T-helper 17 cell (primary cell): ENCODE data around the gene MAN1C1. TPM values are rescaled to one million over a fixed set of nuclear protein-coding genes. Genes with fewer than 3 reads are reported as not detected.

Experiments
- ATAC-seq: fragments of 150-1000 bp; cut with Tn5 transposase; 2 replicates; pipeline ENCODE4 v1.10.0; 2021; ENCODE audit warnings: mild to moderate bottlenecking, moderate library complexity
- DNase-seq, 3 donors: peaks; one replicate each; pipeline versions ENCODE4 v3.0.0 to v3.0.0-alpha.2; 2020 to 2021
- H3K9me3 ChIP-seq: one replicate; pipeline ENCODE4 v1.7.0; 2013; ENCODE audit warnings: low read length, mild to moderate bottlenecking; ENCODE audit not compliant: control insufficient read depth, poor library complexity, severe bottlenecking
- H3K27ac Mint-ChIP-seq: one replicate; pipeline ENCODE4 v1.8.0; 2022; ENCODE audit warnings: mild to moderate bottlenecking, moderate library complexity, mixed read lengths
- H3K27me3 Mint-ChIP-seq: one replicate; pipeline ENCODE4 v1.8.0; 2022; ENCODE audit warnings: mixed read lengths
- H3K36me3 Mint-ChIP-seq: one replicate; pipeline ENCODE4 v1.8.0; 2022; ENCODE audit warnings: low read depth, mixed read lengths
- H3K4me1 Mint-ChIP-seq: one replicate; pipeline ENCODE4 v1.8.0; 2022; ENCODE audit warnings: mild to moderate bottlenecking, mixed read lengths
- H3K4me3 Mint-ChIP-seq: one replicate; pipeline ENCODE4 v1.8.0; 2022; ENCODE audit warnings: mild to moderate bottlenecking, moderate library complexity, mixed read lengths
- total RNA-seq, 4 donors: library from RNA in 2 of 4; stranded (reverse) in 2 of 4; gene quantifications; one replicate each; pipeline ENCODE4 v1.2.3 and lab custom pipeline; 2022 to 2026

Gene MAN1C1
- total RNA-seq, 2 donors from 2014 or later, result 16.9 to 27.3 TPM

DNA sequence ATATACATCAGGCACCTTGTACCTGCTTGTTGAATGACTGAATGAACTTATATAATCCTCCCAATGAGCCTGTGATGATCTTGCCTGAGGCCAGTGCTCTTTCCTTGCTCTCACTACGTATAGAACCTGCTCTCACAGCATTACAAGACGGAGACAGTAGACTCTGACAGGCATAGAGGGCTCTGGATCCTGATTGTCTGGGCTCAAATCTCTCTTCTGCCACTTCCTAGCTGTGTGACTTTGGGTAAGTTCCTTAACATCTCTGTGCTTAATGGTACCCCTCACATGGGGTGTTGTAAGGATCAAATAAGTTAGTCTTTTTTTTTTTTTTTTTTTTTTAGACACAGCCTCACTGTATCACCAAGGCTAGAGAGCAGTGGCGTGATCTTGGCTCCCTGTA lies 4.2 kb upstream of the MAN1C1 start:
- ATAC-seq, result no peak
- Mint-ChIP-seq H3K36me3 (no peaks in the 10 kb centered on the region), H3K4me1 (peaks cover 24% of the 10 kb centered on the region), H3K4me3 (no peak overlapping the region), H3K27me3 (peaks cover 7% of the 10 kb centered on the region), H3K27ac (peak overlapping the region; percentile 16)
- no peaks in the 10 kb centered on the region for H3K9me3 ChIP-seq
- no peak for DNase-seq

DNA sequence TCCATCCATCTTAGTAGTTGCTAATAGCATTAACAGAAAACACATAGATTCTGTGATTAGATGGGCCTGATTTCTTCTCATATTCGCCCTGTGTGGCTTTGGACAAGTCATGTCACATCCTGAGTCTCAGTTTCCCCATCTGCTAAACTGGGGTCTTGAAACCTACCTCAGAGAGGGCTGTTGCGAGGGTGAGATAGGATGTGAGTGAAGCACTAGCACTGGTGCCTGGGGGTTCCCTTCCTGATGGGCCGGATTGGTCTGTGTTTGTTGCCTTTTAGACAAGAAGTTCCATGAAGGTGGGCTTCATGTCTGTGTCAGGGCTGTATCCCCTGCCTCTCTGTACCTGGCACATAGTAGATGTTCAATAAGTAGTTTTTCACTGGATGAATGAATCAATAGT lies 3.5 kb upstream of the MAN1C1 start:
- no peaks in the 10 kb centered on the region for H3K9me3 ChIP-seq
- Mint-ChIP-seq H3K27me3 (peaks cover 6% of the 10 kb centered on the region), H3K27ac (no peak overlapping the region), H3K4me3 (no peak overlapping the region), H3K4me1 (peaks cover 24% of the 10 kb centered on the region), H3K36me3 (no peaks in the 10 kb centered on the region)
- ATAC-seq, result no peak
- DNase-seq, result no peak

DNA sequence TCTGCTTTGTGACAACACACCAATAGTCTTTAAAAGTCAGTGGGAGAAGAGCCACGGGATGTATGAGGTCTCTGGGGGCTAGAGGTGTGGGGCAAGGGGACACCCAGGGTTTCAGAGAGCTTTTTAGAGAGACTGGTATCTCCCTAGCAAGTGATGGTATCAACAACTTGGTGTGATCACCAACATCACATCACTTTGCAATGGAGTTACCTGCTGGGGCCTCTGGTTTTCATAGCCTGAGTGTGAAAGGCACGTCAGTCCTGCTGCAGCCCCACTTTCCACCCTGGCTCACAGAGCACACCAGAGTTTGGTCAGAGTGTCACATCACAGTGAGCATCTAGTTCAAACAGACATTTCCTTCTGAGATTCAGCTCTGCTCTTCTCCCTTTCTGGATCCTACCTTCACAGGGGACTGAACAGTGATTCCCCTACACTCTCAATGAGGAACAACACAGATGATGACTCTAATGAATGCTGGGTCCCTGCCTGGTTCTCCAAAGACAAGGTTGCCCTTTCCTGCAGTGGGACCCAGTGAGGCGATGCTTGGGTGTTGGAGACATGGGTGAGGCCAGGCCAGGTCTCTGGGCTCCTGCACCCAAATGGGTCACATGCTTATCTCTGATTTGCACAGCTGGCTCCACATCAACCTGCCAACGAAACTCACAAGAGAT lies 2.0 kb upstream of the MAN1C1 start:
- Mint-ChIP-seq H3K36me3 (peaks cover 2% of the 10 kb centered on the region), H3K27me3 (peaks cover 6% of the 10 kb centered on the region), H3K4me3 (no peak overlapping the region), H3K27ac (peak overlapping the region; percentile 51), H3K4me1 (peaks cover 36% of the 10 kb centered on the region)
- H3K9me3 ChIP-seq, result no peaks in the 10 kb centered on the region
- ATAC-seq, result no peak
- DNase-seq, result no peak

DNA sequence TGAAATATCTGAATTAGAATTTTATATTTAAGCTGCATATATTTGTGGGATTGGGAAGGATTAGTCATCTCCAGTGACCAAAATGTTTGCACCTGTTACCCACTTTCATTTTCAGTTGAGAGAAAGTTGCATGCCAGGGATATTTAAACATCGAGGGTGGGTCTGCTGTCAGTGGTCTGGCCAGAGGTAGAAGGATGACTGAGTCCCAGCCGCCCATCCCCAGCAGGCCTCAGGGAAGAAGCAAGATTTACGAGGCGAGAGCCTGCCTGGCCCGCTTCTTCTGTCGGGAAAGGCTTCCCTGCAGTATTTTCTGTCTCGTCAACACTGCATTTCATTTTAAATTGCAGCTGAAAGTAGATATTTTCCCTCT lies 1.4 kb upstream of the MAN1C1 start:
- peaks cover 2% of the 10 kb centered on the region for H3K36me3 Mint-ChIP-seq
- DNase-seq (no peak), ATAC-seq (no peak)
- H3K27ac Mint-ChIP-seq, result peak overlapping the region; percentile 51
- peaks cover 41% of the 10 kb centered on the region for H3K4me1 Mint-ChIP-seq
- peaks cover 6% of the 10 kb centered on the region for H3K27me3 Mint-ChIP-seq
- peak overlapping the region; percentile 81 for H3K4me3 Mint-ChIP-seq
- H3K9me3 ChIP-seq, result no peaks in the 10 kb centered on the region

DNA sequence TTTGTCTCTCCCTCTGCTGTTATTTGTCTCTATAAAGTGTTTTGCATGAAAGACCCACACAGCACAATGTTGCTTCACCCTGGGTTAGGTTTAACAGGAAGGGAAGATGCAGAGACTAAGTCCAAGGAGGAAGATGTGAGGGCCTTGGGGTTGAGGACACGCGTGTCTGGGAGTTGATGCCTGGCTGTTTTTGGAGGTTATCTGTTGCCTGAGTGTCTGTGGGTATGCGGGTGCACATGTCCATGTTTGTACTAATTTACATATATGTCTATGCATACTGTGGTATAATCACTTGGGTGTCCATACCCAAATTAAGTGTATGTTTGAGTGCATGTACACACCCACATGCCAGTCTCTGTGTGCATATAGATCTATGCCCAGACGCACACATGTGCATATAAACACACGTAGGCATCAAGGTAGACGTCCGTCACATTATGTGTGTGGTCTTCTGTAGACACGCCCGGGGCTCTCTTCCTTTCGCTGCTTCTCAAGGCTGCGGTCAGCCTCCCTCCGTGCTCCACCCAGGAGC lies 962 bp upstream of the MAN1C1 start:
- ATAC-seq, result peak; percentile 0
- peaks cover 44% of the 10 kb centered on the region for H3K4me1 Mint-ChIP-seq
- H3K4me3 Mint-ChIP-seq, result peak overlapping the region; percentile 81
- H3K36me3 Mint-ChIP-seq, result peaks cover 2% of the 10 kb centered on the region
- no peak for DNase-seq
- peak overlapping the region; percentile 51 for H3K27ac Mint-ChIP-seq
- H3K27me3 Mint-ChIP-seq, result peaks cover 6% of the 10 kb centered on the region
- H3K9me3 ChIP-seq, result no peaks in the 10 kb centered on the region

DNA sequence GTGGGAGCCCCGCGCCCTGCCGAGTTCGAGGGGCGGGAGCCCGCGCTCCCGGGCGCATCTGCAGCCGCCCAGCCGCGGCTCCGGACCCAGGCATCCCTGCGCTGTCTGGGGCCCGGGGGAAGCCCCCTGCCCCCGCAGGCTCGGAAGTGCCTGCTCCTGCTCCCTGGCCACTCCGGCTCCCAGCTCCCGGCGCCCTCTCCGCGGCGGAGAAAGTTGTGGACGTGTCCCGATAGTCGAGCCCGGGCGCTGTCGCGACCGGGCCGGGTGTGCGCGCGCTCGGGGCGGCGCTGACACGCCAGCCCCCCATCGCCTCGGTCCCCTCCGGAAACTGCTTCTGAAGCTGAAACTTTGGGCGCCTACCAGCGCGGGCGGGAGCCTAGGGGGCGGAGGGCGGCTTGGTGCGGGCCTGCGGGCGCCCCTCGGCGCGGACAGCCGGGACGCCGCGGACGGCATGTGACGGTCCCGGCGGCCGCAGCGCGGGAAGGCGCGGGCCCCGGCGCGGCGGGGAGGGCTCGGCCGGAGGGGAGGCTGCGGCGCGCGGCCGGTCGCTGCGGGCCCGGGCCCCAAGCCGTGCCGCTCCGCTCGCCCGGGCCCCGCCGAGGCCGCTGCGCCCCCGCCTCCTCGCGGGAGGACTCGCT lies 515 bp downstream of the MAN1C1 start:
- ATAC-seq (no peak), DNase-seq (peak in 1 of 3 donors; percentile 22)
- Mint-ChIP-seq H3K4me3 (peak overlapping the region; percentile 96), H3K27me3 (peaks cover 3% of the 10 kb centered on the region), H3K27ac (no peak overlapping the region), H3K4me1 (peaks cover 48% of the 10 kb centered on the region), H3K36me3 (peaks cover 2% of the 10 kb centered on the region)
- H3K9me3 ChIP-seq, result no peaks in the 10 kb centered on the region

DNA sequence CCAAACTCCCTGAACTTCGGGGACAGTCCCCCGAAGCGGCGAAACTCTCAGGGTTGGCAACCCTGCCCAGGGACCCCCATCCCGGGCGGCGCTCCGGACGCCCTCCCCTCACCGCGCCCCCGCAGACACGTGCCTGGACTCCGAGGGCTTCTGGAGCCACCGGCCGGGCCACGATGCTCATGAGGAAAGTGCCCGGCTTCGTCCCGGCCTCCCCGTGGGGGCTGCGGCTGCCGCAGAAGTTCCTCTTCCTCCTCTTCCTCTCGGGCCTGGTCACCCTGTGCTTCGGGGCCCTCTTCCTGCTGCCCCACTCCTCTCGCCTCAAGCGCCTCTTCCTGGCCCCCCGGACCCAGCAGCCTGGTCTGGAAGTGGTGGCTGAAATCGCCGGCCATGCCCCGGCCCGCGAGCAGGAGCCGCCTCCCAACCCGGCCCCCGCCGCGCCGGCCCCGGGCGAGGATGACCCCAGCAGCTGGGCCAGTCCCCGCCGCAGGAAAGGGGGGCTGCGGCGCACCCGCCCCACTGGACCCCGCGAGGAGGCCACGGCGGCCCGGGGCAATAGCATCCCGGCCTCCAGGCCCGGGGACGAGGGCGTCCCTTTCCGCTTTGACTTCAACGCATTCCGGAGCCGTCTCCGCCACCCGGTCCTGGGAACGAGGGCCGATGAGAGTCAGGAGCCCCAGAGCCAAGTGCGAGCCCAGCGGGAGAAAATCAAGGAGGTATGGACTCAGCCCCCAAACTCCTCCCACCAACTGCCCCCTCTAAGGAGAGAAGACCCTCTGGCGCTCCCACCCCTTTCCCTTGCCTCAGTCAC lies 1.2 kb downstream of the MAN1C1 start:
- peaks cover 2% of the 10 kb centered on the region for H3K36me3 Mint-ChIP-seq
- no peaks in the 10 kb centered on the region for H3K9me3 ChIP-seq
- no peak for DNase-seq
- no peak for ATAC-seq
- H3K4me1 Mint-ChIP-seq, result peaks cover 53% of the 10 kb centered on the region
- peak overlapping the region; percentile 96 for H3K4me3 Mint-ChIP-seq
- no peaks in the 10 kb centered on the region for H3K27me3 Mint-ChIP-seq
- peak overlapping the region; percentile 95 for H3K27ac Mint-ChIP-seq

DNA sequence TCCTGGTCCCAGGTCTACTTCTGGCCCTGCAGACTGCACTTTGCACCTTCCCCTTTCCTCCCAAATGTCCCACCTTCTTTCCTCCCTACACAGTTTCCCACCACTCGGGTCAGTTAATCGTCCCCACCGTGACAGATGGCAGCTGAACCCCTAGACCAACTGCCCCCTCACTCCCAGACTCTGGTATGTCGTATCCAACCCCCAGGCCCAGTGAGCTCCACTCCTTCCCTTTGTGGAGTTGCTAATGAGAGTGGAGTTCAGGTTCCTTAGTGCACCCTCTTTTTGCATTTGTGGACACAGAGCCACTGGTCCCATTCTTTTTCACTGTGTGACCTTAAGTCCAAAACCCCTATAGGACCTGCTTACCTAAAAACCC lies 1.8 kb downstream of the MAN1C1 start:
- peaks cover 58% of the 10 kb centered on the region for H3K4me1 Mint-ChIP-seq

DNA sequence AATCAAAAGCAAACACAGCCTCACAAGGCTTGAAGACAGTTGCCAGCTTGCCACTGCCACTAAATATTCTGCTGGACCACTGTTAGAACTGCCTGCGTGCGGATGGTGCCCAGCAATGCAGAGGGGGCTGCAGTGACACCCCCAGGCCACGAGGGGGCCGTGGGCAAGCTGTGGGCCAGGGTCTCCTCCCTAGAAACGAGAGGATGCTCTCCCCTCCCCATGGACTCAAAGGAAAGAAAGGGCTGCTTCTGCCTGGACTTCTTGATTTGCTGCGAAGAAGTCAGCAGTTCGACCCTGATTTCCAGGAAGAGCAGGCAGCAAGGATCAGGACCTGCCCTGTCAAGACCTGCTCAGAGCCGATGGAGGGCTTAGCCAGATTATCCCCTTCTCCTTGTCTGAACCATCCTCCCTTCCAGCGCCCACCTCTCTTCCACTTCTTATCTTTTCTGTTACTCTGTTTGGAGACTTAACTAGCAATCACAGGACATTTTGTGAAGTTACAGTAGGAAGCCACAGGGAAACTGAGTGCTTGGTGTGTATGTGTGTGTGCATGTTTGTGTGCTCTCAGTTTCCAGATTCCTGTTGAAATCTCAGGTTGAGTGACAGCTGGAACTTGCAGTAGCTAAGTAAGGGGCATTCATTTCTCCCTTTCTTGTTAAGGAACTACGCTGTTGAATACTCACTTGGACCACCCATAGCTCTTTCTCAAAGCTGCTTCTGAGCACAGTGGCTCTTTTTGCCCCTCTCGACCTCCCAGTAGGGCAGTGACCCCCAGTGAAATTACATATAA lies 2.7 kb downstream of the MAN1C1 start:
- peaks cover 65% of the 10 kb centered on the region for H3K4me1 Mint-ChIP-seq
- peak overlapping the region; percentile 95 for H3K27ac Mint-ChIP-seq
- H3K36me3 Mint-ChIP-seq, result peaks cover 2% of the 10 kb centered on the region
- H3K9me3 ChIP-seq, result no peaks in the 10 kb centered on the region
- no peaks in the 10 kb centered on the region for H3K27me3 Mint-ChIP-seq
- DNase-seq, result peak in 2 of 3 donors; percentile 30 to 41
- peak overlapping the region; percentile 96 for H3K4me3 Mint-ChIP-seq
- ATAC-seq, result peak; percentile 33

More for the DNA sequence above, 1.8 kb downstream of the MAN1C1 start:
- DNase-seq (no peak), ATAC-seq (no peak)
- H3K27me3 Mint-ChIP-seq, result no peaks in the 10 kb centered on the region
- peaks cover 2% of the 10 kb centered on the region for H3K36me3 Mint-ChIP-seq
- no peaks in the 10 kb centered on the region for H3K9me3 ChIP-seq
- H3K27ac Mint-ChIP-seq, result peak overlapping the region; percentile 95
- peak overlapping the region; percentile 96 for H3K4me3 Mint-ChIP-seq

DNA sequence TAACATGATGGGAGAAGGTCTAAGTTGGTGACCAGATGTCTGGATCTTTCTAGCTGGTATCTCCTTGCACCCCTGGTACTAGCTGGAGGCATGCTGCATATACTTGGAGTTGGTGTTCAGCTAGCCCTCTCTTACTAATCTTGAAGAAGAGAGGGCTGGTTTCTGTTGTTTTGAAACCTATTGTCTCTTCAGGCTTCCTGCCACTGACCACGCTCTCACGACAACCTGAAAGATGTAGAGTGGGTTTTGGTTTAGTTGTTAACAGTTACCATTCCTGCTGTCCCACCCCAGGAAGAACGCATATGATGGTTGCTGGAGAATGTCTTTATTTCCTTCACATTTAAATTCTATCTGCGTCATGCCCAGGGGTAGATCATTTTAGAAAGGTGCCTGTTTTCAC lies 3.6 kb downstream of the MAN1C1 start:
- Mint-ChIP-seq H3K4me3 (peak overlapping the region; percentile 96), H3K4me1 (peaks cover 70% of the 10 kb centered on the region), H3K27ac (peak overlapping the region; percentile 95), H3K27me3 (no peaks in the 10 kb centered on the region), H3K36me3 (peaks cover 2% of the 10 kb centered on the region)
- no peak for DNase-seq
- no peak for ATAC-seq
- H3K9me3 ChIP-seq, result no peaks in the 10 kb centered on the region

DNA sequence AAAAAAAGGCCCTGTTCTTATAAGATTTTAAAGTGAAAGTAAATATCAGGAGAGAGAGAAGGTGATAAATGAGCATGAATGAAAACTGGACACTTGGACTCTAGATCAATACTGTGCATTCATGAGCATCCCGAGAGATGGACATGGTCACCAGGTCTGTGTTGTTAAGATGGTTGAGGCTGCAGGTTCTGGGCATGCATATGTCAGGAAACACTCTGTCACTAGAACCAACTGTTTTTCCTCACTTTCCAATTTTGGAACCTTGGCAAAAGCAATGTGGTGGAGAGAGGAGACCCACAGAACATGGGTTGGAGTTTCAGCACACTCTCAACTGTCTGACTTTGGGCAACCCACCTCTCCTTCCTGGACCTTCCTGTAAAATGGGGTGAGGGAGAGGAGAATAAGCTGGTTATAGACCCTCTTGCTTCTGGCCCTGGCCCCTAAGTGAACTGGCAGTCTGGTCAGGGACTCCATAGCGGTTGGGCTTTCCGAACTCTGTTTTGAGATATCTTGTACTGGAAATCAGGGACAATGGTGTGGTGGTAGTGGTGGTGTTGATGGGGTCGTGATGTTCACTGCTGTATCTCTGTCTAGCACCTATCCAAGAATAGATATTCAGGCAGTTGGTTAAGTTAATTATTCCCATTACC lies 4.2 kb downstream of the MAN1C1 start:
- ATAC-seq (no peak), DNase-seq (no peak)
- Mint-ChIP-seq H3K4me1 (peaks cover 67% of the 10 kb centered on the region), H3K36me3 (peaks cover 2% of the 10 kb centered on the region), H3K4me3 (peak overlapping the region; percentile 96), H3K27me3 (no peaks in the 10 kb centered on the region), H3K27ac (peak overlapping the region; percentile 95)
- H3K9me3 ChIP-seq, result no peaks in the 10 kb centered on the region

DNA sequence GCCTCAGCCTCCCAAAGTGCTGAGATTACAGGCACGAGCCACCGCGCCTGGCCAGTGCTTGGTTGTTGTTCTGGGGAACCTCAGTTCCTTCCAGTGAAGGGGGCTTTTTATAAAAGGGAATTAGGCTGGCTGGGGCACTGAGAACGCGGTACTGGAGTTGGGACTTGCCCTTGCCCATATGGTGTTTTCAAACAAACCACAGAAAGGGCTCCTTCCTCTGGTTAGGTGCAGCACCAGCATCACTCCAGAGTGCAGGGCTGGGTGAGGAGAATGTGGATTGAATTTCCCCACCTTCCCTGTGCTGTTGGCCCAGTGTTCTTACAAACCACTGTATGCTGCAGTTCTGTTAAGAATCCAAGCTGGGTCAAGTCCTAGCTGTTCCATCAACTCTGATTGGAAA lies 5.3 kb downstream of the MAN1C1 start:
- H3K9me3 ChIP-seq, result no peaks in the 10 kb centered on the region
- Mint-ChIP-seq H3K36me3 (peaks cover 2% of the 10 kb centered on the region), H3K27ac (peak overlapping the region; percentile 95), H3K4me3 (peak overlapping the region; percentile 31), H3K4me1 (peaks cover 66% of the 10 kb centered on the region), H3K27me3 (no peaks in the 10 kb centered on the region)
- peak; percentile 63 for ATAC-seq
- DNase-seq, result no peak
